OCI-LY1 (cell line): ENCODE measurements around the gene NTSR1.

Source experiments
- H2AFZ ChIP-seq: fragments of 200-600 bp; sonication (generic), shearing (Covaris generic); 2 replicates; pipeline ENCODE4 v1.6.0; 2014; ENCODE audit warnings: antibody characterized with exemption, mild to moderate bottlenecking, low read length
- H3F3A ChIP-seq: fragments of 200-600 bp; sonication (generic), shearing (Covaris generic); 2 replicates; pipeline ENCODE4 v1.6.0; 2014; ENCODE audit warnings: mild to moderate bottlenecking, antibody characterized with exemption, low read length, moderate library complexity; ENCODE audit not compliant: insufficient read depth
- H3K27ac ChIP-seq: fragments of 200-600 bp; sonication (generic); 2 replicates; pipeline ENCODE4 v1.5.1; 2014; ENCODE audit warnings: low read length, mixed run types, mild to moderate bottlenecking, low read depth; ENCODE audit not compliant: poor library complexity, severe bottlenecking
- H3K27me3 ChIP-seq: fragments of 200-600 bp; sonication (generic); 2 replicates; pipeline ENCODE4 v1.6.0; 2014; ENCODE audit warnings: antibody characterized with exemption, mild to moderate bottlenecking, low read length, moderate library complexity; ENCODE audit not compliant: insufficient read depth
- H3K36me3 ChIP-seq: fragments of 200-600 bp; sonication (generic); 2 replicates; pipeline ENCODE4 v1.6.1; 2014; ENCODE audit warnings: mild to moderate bottlenecking, antibody characterized with exemption, low read length, moderate library complexity, mixed read lengths; ENCODE audit not compliant: insufficient read depth
- H3K4me1 ChIP-seq: fragments of 200-600 bp; sonication (generic); 2 replicates; pipeline ENCODE4 v1.5.1; 2014; ENCODE audit warnings: mild to moderate bottlenecking, low read length, moderate library complexity; ENCODE audit not compliant: insufficient read depth, severe bottlenecking
- H3K4me2 ChIP-seq: fragments of 200-600 bp; sonication (generic), shearing (Covaris generic); 2 replicates; pipeline ENCODE4 v1.6.1; 2014; ENCODE audit warnings: low read length
- H3K4me3 ChIP-seq: fragments of 200-600 bp; sonication (generic); 2 replicates; pipeline ENCODE4 v1.5.1; 2014; ENCODE audit warnings: low read length, low read depth, mild to moderate bottlenecking, mixed read lengths; ENCODE audit not compliant: poor library complexity, severe bottlenecking
- H3K79me2 ChIP-seq: fragments of 200-600 bp; shearing (Covaris generic); 2 replicates; pipeline ENCODE4 v1.6.1; 2016; ENCODE audit warnings: mixed run types, low read length, mixed read lengths; ENCODE audit not compliant: insufficient read depth
- H3K9ac ChIP-seq: fragments of 200-600 bp; sonication (generic), shearing (Covaris generic); 2 replicates; pipeline ENCODE4 v1.6.1; 2014; ENCODE audit warnings: mild to moderate bottlenecking, low read length, mixed read lengths
- H3K9me2 ChIP-seq: fragments of 200-600 bp; sonication (generic), shearing (Covaris generic); 2 replicates; pipeline ENCODE4 v1.6.1; 2014; ENCODE audit warnings: low read depth, mild to moderate bottlenecking, low read length, mixed read lengths
- H3K9me3 ChIP-seq: fragments of 200-600 bp; shearing (Covaris generic); 2 replicates; pipeline ENCODE4 v1.6.1; 2014; ENCODE audit warnings: low read length, mixed read lengths
- H4K20me1 ChIP-seq: fragments of 200-600 bp; sonication (generic), shearing (Covaris generic); 2 replicates; pipeline ENCODE4 v1.6.0; 2016; ENCODE audit warnings: mild to moderate bottlenecking, low read length; ENCODE audit not compliant: insufficient read depth
- CTCF ChIP-seq: fragments of 200-600 bp; sonication (generic), shearing (Covaris generic); IDR thresholded peaks from 2 replicates; pipeline ENCODE4 v1.5.1; 2017; ENCODE audit warnings: mild to moderate bottlenecking, antibody characterized with exemption, low read length, moderate library complexity, mixed read lengths
- EZH2 ChIP-seq: fragments of 200-600 bp; sonication (generic), shearing (Covaris generic); IDR thresholded peaks from 2 replicates; pipeline ENCODE4 v1.8.0; 2017; ENCODE audit warnings: borderline replicate concordance, mixed run types, mild to moderate bottlenecking, antibody characterized with exemption, low read length, moderate library complexity, mixed read lengths

Gene NTSR1

GRCh38 chr20:62733891-62734290 lies 25.3 kb downstream of the NTSR1 start:
- Histone ChIP-seq H3K36me3 (no peaks in the 10 kb centered on the region), H2AFZ (no peak overlapping the region), H3K4me1 (no peaks in the 10 kb centered on the region)

GRCh38 chr20:62734326-62734725 lies 25.7 kb downstream of the NTSR1 start:
- no peaks in the 10 kb centered on the region for H3K4me1 ChIP-seq
- H3K79me2 ChIP-seq = no peaks in the 10 kb centered on the region
- no peaks in the 10 kb centered on the region for H3K36me3 ChIP-seq
- H3K27ac ChIP-seq = no peak overlapping the region
- peaks cover 13% of the 10 kb centered on the region for H3K27me3 ChIP-seq
- no peak overlapping the region for H3K4me3 ChIP-seq
- H3F3A ChIP-seq = no peaks in the 10 kb centered on the region
- TF ChIP-seq EZH2 = no peak
- TF ChIP-seq CTCF = no peak
- H3K9ac ChIP-seq = no peak overlapping the region
- H3K9me2 ChIP-seq = no peaks in the 10 kb centered on the region
- H4K20me1 ChIP-seq = no peaks in the 10 kb centered on the region
- no peak overlapping the region for H2AFZ ChIP-seq
- no peak overlapping the region for H3K4me2 ChIP-seq
- no peaks in the 10 kb centered on the region for H3K9me3 ChIP-seq

More at GRCh38 chr20:62733891-62734290, 25.3 kb downstream of the NTSR1 start:
- no peaks in the 10 kb centered on the region for H3F3A ChIP-seq
- no peaks in the 10 kb centered on the region for H3K9me3 ChIP-seq
- H3K27me3 ChIP-seq = peaks cover 13% of the 10 kb centered on the region
- H3K27ac ChIP-seq = no peak overlapping the region
- H3K9ac ChIP-seq = no peak overlapping the region
- H3K9me2 ChIP-seq = no peaks in the 10 kb centered on the region
- no peaks in the 10 kb centered on the region for H3K79me2 ChIP-seq
- H3K4me2 ChIP-seq = no peak overlapping the region
- no peak for TF ChIP-seq CTCF
- TF ChIP-seq EZH2 = no peak
- H3K4me3 ChIP-seq = no peak overlapping the region
- H4K20me1 ChIP-seq = no peaks in the 10 kb centered on the region

- H3K27ac ChIP-seq = no peak overlapping the region
- no peak overlapping the region for H3K4me2 ChIP-seq
- peaks cover 13% of the 10 kb centered on the region for H3K27me3 ChIP-seq
- H3K79me2 ChIP-seq = no peaks in the 10 kb centered on the region
- H3K9me3 ChIP-seq = no peaks in the 10 kb centered on the region
- no peaks in the 10 kb centered on the region for H3K9me2 ChIP-seq
- H3F3A ChIP-seq = no peaks in the 10 kb centered on the region
- H3K4me3 ChIP-seq = no peak overlapping the region
- no peak overlapping the region for H3K9ac ChIP-seq
- TF ChIP-seq CTCF (no peak), EZH2 (no peak)
- H3K36me3 ChIP-seq = no peaks in the 10 kb centered on the region
- no peaks in the 10 kb centered on the region for H4K20me1 ChIP-seq
- no peak overlapping the region for H2AFZ ChIP-seq
- no peaks in the 10 kb centered on the region for H3K4me1 ChIP-seq
These were observed 26.2 kb downstream of the NTSR1 start for GRCh38 chr20:62734881-62735280.
